RWPE1 (cell line): Measurements from ENCODE around the gene IL22RA1.

ENCODE experiments used
- CTCF ChIA-PET: fragments of 350-600 bp; sonication (Branson Sonifier 250); formaldehyde crosslinking; extraction: SDS; loops from one replicate; lab custom pipeline; 2021; lab: Yijun Ruan, JAX
- POLR2A ChIA-PET: fragments of 400-600 bp; formaldehyde crosslinking; extraction: SDS; loops from one replicate; lab custom pipeline; 2020; ENCODE audit warnings: antibody characterized with exemption; ENCODE audit not compliant: low non-redundant PET; lab: Yijun Ruan, JAX
- DNase-seq: peaks from one replicate; pipeline ENCODE4 v3.0.0; 2012; ENCODE audit warnings: low spot score
- H3K27ac ChIP-seq: fragments of 450-650 bp; 2 replicates; pipeline ENCODE4 v1.5.1; 2017
- CTCF ChIP-seq: fragments of 450-650 bp; conservative IDR thresholded peaks from 2 replicates; pipeline ENCODE4 v1.5.1; 2017; ENCODE audit warnings: low read depth, mild to moderate bottlenecking

Gene IL22RA1

GRCh38 chr1:24089027-24089742, 53.8 kb downstream of the IL22RA1 start:
- TF ChIP-seq CTCF, result no peak

GRCh38 chr1:24086466-24086865, 56.5 kb downstream of the IL22RA1 start:
- ChIA-PET POLR2A (no interaction called here), CTCF (interaction anchor here (1.7 kb wide), 1 partner anchor 15 kb away, joined by 6 read pairs; no protein-coding TSS in a partner anchor)
- TF ChIP-seq CTCF, result no peak

More at GRCh38 chr1:24089027-24089742, 53.8 kb downstream of the IL22RA1 start:
- DNase-seq, result no peak
- ChIA-PET CTCF (no interaction called here), POLR2A (no interaction called here)
- H3K27ac ChIP-seq, result no peak overlapping the region

GRCh38 chr1:24085546-24085945, 57.4 kb downstream of the IL22RA1 start:
- H3K27ac ChIP-seq, result no peak overlapping the region
- ChIA-PET POLR2A (no interaction called here), CTCF (interaction anchor here (1.7 kb wide), 1 partner anchor 14 kb away, joined by 6 read pairs; no protein-coding TSS in a partner anchor)
- no peak for TF ChIP-seq CTCF
- no peak for DNase-seq

More at GRCh38 chr1:24086466-24086865, 56.5 kb downstream of the IL22RA1 start:
- DNase-seq, result no peak
- no peak overlapping the region for H3K27ac ChIP-seq

- DNase-seq, result no peak
- TF ChIP-seq CTCF, result no peak
- ChIA-PET CTCF (interaction anchor here (0.6 to 1.3 kb wide), 2 partner anchors 10 to 306 kb away, joined by 3 to 5 read pairs; no protein-coding TSS in a partner anchor), POLR2A (no interaction called here)
- no peak overlapping the region for H3K27ac ChIP-seq
Observed at GRCh38 chr1:24085007-24085406, 57.9 kb downstream of the IL22RA1 start.

- H3K27ac ChIP-seq, result no peak overlapping the region
- DNase-seq, result no peak
- ChIA-PET POLR2A (no interaction called here), CTCF (interaction anchor here (1.3 kb wide), 1 partner anchor 307 kb away, joined by 5 read pairs; no protein-coding TSS in a partner anchor)
- no peak for TF ChIP-seq CTCF
Observed at GRCh38 chr1:24084050-24084449, 58.9 kb downstream of the IL22RA1 start.

GRCh38 chr1:24082372-24082771, 60.6 kb downstream of the IL22RA1 start:
- CTCF ChIA-PET, result no interaction called here

More at GRCh38 chr1:24082372-24082771, 60.6 kb downstream of the IL22RA1 start:
- no peak for DNase-seq
- no peak overlapping the region for H3K27ac ChIP-seq
- no peak for TF ChIP-seq CTCF
- POLR2A ChIA-PET, result no interaction called here
